ENCODE results near the gene RGS12. TPM values are rescaled to one million over a fixed set of nuclear protein-coding genes. Genes with fewer than 3 reads are reported as not detected.

Gene RGS12
- total and polyA plus RNA-seq, 2 donors (not counting 1 experiment from before 2014, with no cell fraction given): 3.5 to 13.9 TPM

DNA sequence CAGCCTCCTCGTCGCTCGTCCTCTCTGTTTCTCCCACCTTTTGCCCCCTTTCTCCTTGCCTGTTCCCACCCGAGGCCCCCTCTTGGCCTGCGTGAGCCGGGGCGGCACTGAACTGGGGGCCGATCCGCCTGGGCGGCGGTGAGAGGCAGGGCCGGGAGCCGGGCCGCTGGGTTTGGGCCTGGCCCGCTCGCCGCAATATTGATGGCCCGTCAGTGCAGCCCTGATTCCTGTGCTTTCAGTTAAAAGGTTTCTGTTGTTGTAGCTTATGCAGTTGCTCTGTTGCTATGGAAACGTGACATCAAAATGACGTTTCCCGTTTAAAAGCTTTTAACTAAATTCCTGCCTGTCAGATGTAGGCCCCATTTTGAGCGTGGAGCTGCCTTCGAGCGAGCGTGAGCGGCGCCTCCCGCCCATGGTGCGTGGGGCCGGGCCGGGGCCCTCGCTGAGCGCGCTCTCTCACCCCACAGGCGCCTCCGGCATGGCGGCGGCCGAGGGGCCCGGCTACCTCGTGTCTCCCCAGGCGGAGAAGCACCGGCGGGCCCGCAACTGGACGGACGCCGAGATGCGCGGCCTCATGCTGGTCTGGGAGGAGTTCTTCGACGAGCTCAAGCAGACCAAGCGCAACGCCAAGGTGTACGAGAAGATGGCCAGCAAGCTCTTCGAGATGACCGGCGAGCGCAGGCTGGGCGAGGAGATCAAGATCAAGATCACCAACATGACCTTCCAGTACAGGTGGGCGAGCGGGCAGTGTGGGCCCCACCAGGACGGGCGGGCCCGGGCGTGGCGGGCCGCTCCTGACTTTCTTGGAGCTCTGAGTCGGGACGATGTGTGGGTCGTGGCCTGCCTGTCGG, 43.8 kb upstream of the RGS12 start, which contains the start of gene MSANTD1:
TSS of gene MSANTD1 (plus strand) at position 349 of the 851 bp plus-strand sequence. CDS start at position 413, 64 bp downstream.
- no peaks in the 10 kb centered on the region for H3K27me3 ChIP-seq (replicated peaks in 1 of 4; ENCODE audit: control extremely low read depth in 1 of 4, control insufficient read depth in 3 of 4, insufficient read depth in 4 of 4, low read length in 3 of 4)
- H3K4me3 ChIP-seq (ENCODE audit: control extremely low read depth in 1 of 5, extremely low read depth in 1 of 5, insufficient read depth in 1 of 5, low read depth in 2 of 5, low read length in 4 of 5): no peak within 1 kb of the TSS
- H3K9me3 Mint-ChIP-seq (ENCODE audit: insufficient read depth): no peaks in the 10 kb centered on the region
- no peaks in the 10 kb centered on the region for H3K27me3 Mint-ChIP-seq
- 96% methylated on average over 63 of the region's 72 CpGs for WGBS (ENCODE audit: insufficient coverage)
- no peaks in the 10 kb centered on the region for H3K36me3 ChIP-seq (replicated peaks in 1 of 2; ENCODE audit: control extremely low read depth in 1 of 2, control insufficient read depth in 1 of 2, extremely low read depth in 1 of 2, insufficient read depth in 2 of 2, low read length in 1 of 2)
- H3K4me2 ChIP-seq (replicated peaks; ENCODE audit: low read depth, low read length, poor library complexity, severe bottlenecking): no peak within 1 kb of the TSS
- no peaks in the 10 kb centered on the region for H3K4me1 Mint-ChIP-seq
- ATAC-seq (ENCODE audit: low read depth): no peak
- H4K20me1 ChIP-seq (ENCODE audit: control insufficient read depth, insufficient read depth, low read length, poor library complexity, severe bottlenecking): no peaks in the 10 kb centered on the region
- DNase-seq: no peak
- H2AFZ ChIP-seq (ENCODE audit: insufficient read depth, low read depth, low read length, poor library complexity, severe bottlenecking): no peak within 1 kb of the TSS
- no peaks in the 10 kb centered on the region for H3K4me1 ChIP-seq (ENCODE audit: control insufficient read depth in 2 of 2, insufficient read depth in 2 of 2, low read length in 2 of 2)
- no peaks in the 10 kb centered on the region for H3K79me2 ChIP-seq (ENCODE audit: control insufficient read depth, insufficient read depth, low read length)
- no peak within 1 kb of the TSS for H3K9ac ChIP-seq (ENCODE audit: low read length)
- intact Hi-C loops (cut with micrococcal nuclease): no loop called here
- ChIA-PET CTCF (no interaction called here), POLR2A (no interaction called here)
- no peaks in the 10 kb centered on the region for H3K9me3 ChIP-seq (ENCODE audit: control extremely low read depth in 1 of 3, control insufficient read depth in 2 of 3, insufficient read depth in 1 of 3, low read length in 2 of 3)
- H3K27ac Mint-ChIP-seq: no peak within 1 kb of the TSS
- no peak within 1 kb of the TSS for H3K4me3 Mint-ChIP-seq
- H3K27ac ChIP-seq (ENCODE audit: low read length in 2 of 2): no peak within 1 kb of the TSS
- TF ChIP-seq, protein P1, sequence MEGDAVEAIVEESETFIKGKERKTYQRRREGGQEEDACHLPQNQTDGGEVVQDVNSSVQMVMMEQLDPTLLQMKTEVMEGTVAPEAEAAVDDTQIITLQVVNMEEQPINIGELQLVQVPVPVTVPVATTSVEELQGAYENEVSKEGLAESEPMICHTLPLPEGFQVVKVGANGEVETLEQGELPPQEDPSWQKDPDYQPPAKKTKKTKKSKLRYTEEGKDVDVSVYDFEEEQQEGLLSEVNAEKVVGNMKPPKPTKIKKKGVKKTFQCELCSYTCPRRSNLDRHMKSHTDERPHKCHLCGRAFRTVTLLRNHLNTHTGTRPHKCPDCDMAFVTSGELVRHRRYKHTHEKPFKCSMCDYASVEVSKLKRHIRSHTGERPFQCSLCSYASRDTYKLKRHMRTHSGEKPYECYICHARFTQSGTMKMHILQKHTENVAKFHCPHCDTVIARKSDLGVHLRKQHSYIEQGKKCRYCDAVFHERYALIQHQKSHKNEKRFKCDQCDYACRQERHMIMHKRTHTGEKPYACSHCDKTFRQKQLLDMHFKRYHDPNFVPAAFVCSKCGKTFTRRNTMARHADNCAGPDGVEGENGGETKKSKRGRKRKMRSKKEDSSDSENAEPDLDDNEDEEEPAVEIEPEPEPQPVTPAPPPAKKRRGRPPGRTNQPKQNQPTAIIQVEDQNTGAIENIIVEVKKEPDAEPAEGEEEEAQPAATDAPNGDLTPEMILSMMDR (IDR thresholded peaks at IDR 0.05): no peak
- no peak for TF ChIP-seq EZH2 (IDR thresholded peaks at IDR 0.05; ENCODE audit: borderline replicate concordance, insufficient read depth, low read depth, low read length, poor library complexity, severe bottlenecking)

DNA sequence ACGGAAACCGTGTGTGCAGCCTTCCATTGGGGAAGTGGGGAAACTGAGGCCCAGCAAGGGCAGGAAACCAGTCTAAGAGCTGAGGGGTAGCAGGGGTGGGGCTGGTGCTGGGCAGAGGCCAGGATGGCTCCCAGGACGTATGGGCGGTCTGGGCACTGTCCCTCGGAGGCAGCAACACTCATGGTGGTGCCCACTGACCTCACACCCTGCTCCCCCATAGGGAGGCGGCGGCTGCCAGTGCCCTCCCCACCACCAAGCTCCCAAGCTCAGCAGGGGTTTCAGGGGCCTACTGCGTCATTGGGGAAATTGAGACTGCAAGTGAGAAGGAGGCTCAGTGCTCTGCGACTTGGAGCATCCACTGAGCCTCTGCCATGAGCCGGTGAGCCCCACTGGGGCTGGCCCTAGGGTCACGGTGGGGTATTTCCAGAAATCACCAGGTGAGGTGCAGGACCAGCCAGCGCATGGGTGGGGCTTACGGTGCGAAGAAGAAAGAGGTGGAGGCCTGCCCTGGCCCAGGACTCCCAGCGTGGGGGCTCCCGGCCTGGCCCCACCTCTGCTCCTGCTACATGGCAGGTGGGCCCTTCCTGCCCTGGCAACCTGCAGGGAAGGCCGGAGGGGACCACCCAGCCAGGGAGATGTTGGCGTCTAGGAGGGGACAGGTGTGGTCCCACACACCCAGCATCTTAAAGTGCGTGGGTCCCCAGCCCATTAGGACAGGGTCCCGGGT, 42.9 kb upstream of the RGS12 start:
- Mint-ChIP-seq H3K4me3 (no peak overlapping the region), H3K27ac (no peak overlapping the region), H3K4me1 (no peaks in the 10 kb centered on the region), H3K9me3 (ENCODE audit: insufficient read depth) (no peaks in the 10 kb centered on the region), H3K27me3 (no peaks in the 10 kb centered on the region)
- Histone ChIP-seq H3K79me2 (ENCODE audit: control insufficient read depth, insufficient read depth, low read length) (no peaks in the 10 kb centered on the region), H3K27ac (ENCODE audit: low read length in 2 of 2) (no peak overlapping the region), H4K20me1 (ENCODE audit: control insufficient read depth, insufficient read depth, low read length, poor library complexity, severe bottlenecking) (no peaks in the 10 kb centered on the region), H3K9me3 (ENCODE audit: control extremely low read depth in 1 of 3, control insufficient read depth in 2 of 3, insufficient read depth in 1 of 3, low read length in 2 of 3) (no peaks in the 10 kb centered on the region), H3K4me2 (replicated peaks; ENCODE audit: low read depth, low read length, poor library complexity, severe bottlenecking) (no peak overlapping the region), H3K4me1 (ENCODE audit: control insufficient read depth in 2 of 2, insufficient read depth in 2 of 2, low read length in 2 of 2) (no peaks in the 10 kb centered on the region), H3K36me3 (replicated peaks in 1 of 2; ENCODE audit: control extremely low read depth in 1 of 2, control insufficient read depth in 1 of 2, extremely low read depth in 1 of 2, insufficient read depth in 2 of 2, low read length in 1 of 2) (no peaks in the 10 kb centered on the region), H2AFZ (ENCODE audit: insufficient read depth, low read depth, low read length, poor library complexity, severe bottlenecking) (no peak overlapping the region), H3K4me3 (ENCODE audit: control extremely low read depth in 1 of 5, extremely low read depth in 1 of 5, insufficient read depth in 1 of 5, low read depth in 2 of 5, low read length in 4 of 5) (no peak overlapping the region), H3K27me3 (replicated peaks in 1 of 4; ENCODE audit: control extremely low read depth in 1 of 4, control insufficient read depth in 3 of 4, insufficient read depth in 4 of 4, low read length in 3 of 4) (no peaks in the 10 kb centered on the region), H3K9ac (ENCODE audit: low read length) (no peak overlapping the region)
- ATAC-seq (ENCODE audit: low read depth) (no peak), DNase-seq (no peak)
- WGBS (ENCODE audit: insufficient coverage): 94% methylated on average over 16 of the region's 20 CpGs
- intact Hi-C loops (cut with micrococcal nuclease): no loop called here
- ChIA-PET CTCF (no interaction called here), POLR2A (no interaction called here)
- TF ChIP-seq EZH2 (IDR thresholded peaks at IDR 0.05; ENCODE audit: borderline replicate concordance, insufficient read depth, low read depth, low read length, poor library complexity, severe bottlenecking): no peak
- TF ChIP-seq, protein P1 (IDR thresholded peaks at IDR 0.05): no peak

All from B cell (primary cell).